DND-41 (cell line): ENCODE data around the gene RPL23.

ENCODE experiments used
- ATAC-seq: fragments of 200-7000 bp; cut with Tn5 transposase; 3 replicates; pipeline ENCODE4 v1.9.1; 2021; ENCODE audit warnings: low read depth; ENCODE audit not compliant: insufficient read depth
- DNase-seq: peaks from one replicate; pipeline ENCODE4 v3.0.0-alpha.2; 2020
- H2AFZ ChIP-seq: 2 replicates; pipeline ENCODE4 v1.6.0; 2012; ENCODE audit warnings: low read depth, low read length
- H3K27ac ChIP-seq: 2 replicates; pipeline ENCODE4 v1.5.1; 2012; ENCODE audit warnings: low read length, inconsistent platforms
- H3K27me3 ChIP-seq: fragments of 200-600 bp; sonication (generic); 2 replicates; pipeline ENCODE4 v1.6.0; 2012; ENCODE audit warnings: low read length, mild to moderate bottlenecking, inconsistent platforms; ENCODE audit not compliant: insufficient read depth, poor library complexity
- H3K36me3 ChIP-seq: 2 replicates; pipeline ENCODE4 v1.5.1; 2012; ENCODE audit warnings: low read length, inconsistent platforms; ENCODE audit not compliant: insufficient read depth
- H3K4me1 ChIP-seq: 2 replicates; pipeline ENCODE4 v1.5.1; 2012; ENCODE audit warnings: mild to moderate bottlenecking, low read length; ENCODE audit not compliant: insufficient read depth
- H3K4me2 ChIP-seq: 2 replicates; pipeline ENCODE4 v1.6.0; 2012; ENCODE audit warnings: mild to moderate bottlenecking, moderate library complexity, low read length, inconsistent platforms; ENCODE audit not compliant: insufficient read depth
- H3K4me3 ChIP-seq, 2 experiments: fragments of 200-600 bp in 1 of 2; shearing (Covaris generic) in 1 of 2; 2 replicates each; pipeline ENCODE4 v1.5.1; 2012 to 2016; ENCODE audit warnings: inconsistent platforms in 2 of 2, low read length in 2 of 2, mild to moderate bottlenecking in 2 of 2, low read depth in 1 of 2, moderate library complexity in 1 of 2
- H3K79me2 ChIP-seq: 2 replicates; pipeline ENCODE4 v1.6.0; 2012; ENCODE audit warnings: low read length, inconsistent platforms; ENCODE audit not compliant: insufficient read depth
- H3K9ac ChIP-seq: 2 replicates; pipeline ENCODE4 v1.6.0; 2012; ENCODE audit warnings: low read depth, mild to moderate bottlenecking, inconsistent platforms, low read length, moderate library complexity
- H3K9me3 ChIP-seq: 2 replicates; pipeline ENCODE4 v1.5.1; 2012; ENCODE audit warnings: low read length, moderate library complexity, mild to moderate bottlenecking, inconsistent platforms; ENCODE audit not compliant: insufficient read depth, severe bottlenecking
- H4K20me1 ChIP-seq: 2 replicates; pipeline ENCODE4 v1.6.0; 2012; ENCODE audit warnings: low read length; ENCODE audit not compliant: insufficient read depth
- EZH2 ChIP-seq: IDR thresholded peaks from 3 replicates; pipeline ENCODE4 v1.6.1; 2012; ENCODE audit warnings: borderline replicate concordance, low read depth, mild to moderate bottlenecking, moderate library complexity, low read length, inconsistent platforms; ENCODE audit not compliant: severe bottlenecking
- TF ChIP-seq, protein P1 (sequence below): IDR thresholded peaks from 2 replicates; pipeline ENCODE4 v1.5.1; 2012; ENCODE audit warnings: borderline replicate concordance, low read length, moderate library complexity, mild to moderate bottlenecking; ENCODE audit not compliant: poor library complexity, severe bottlenecking; ENCODE audit errors: extremely low read depth

The RPL23 gene

DNA sequence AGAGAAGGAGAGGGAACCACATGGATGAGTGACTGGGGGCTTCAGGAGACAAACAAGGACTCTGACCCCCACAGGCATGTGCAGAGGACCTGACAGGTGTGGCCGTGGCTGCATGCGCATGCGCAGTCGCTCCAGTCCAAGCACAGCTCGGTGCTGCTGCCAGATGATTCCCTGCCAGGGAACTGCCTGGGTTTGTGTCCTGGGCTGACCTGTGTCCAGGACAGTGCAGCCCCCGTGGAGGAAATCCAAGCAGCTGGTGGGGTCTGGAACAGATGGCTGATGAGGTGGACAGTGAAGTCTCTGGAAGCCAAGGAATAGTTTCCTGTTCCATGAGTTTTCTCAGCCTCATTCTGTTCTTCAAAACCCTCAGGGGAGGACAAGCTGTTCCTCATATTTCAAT lies 43.7 kb upstream of the RPL23 start:
- Histone ChIP-seq H3K9ac (peak overlapping the region; percentile 49), H4K20me1 (peaks cover 7% of the 10 kb centered on the region; the same call in 1 of the 2 replicates), H3K27me3 (no peaks in the 10 kb centered on the region), H2AFZ (no peak overlapping the region), H3K4me2 (peak overlapping the region; percentile 56), H3K36me3 (peaks cover 81% of the 10 kb centered on the region), H3K9me3 (no peaks in the 10 kb centered on the region), H3K4me3 (0 out of 4 replicates have a peak overlapping the region, but pooled peaks of 1 of the 2 experiments have one; percentile 40), H3K79me2 (peaks cover 14% of the 10 kb centered on the region), H3K4me1 (peaks cover 48% of the 10 kb centered on the region), H3K27ac (peak overlapping the region; percentile 95)
- ATAC-seq (no peak), DNase-seq (no peak)
- TF ChIP-seq, protein P1, sequence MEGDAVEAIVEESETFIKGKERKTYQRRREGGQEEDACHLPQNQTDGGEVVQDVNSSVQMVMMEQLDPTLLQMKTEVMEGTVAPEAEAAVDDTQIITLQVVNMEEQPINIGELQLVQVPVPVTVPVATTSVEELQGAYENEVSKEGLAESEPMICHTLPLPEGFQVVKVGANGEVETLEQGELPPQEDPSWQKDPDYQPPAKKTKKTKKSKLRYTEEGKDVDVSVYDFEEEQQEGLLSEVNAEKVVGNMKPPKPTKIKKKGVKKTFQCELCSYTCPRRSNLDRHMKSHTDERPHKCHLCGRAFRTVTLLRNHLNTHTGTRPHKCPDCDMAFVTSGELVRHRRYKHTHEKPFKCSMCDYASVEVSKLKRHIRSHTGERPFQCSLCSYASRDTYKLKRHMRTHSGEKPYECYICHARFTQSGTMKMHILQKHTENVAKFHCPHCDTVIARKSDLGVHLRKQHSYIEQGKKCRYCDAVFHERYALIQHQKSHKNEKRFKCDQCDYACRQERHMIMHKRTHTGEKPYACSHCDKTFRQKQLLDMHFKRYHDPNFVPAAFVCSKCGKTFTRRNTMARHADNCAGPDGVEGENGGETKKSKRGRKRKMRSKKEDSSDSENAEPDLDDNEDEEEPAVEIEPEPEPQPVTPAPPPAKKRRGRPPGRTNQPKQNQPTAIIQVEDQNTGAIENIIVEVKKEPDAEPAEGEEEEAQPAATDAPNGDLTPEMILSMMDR: no peak
- no peak for TF ChIP-seq EZH2

DNA sequence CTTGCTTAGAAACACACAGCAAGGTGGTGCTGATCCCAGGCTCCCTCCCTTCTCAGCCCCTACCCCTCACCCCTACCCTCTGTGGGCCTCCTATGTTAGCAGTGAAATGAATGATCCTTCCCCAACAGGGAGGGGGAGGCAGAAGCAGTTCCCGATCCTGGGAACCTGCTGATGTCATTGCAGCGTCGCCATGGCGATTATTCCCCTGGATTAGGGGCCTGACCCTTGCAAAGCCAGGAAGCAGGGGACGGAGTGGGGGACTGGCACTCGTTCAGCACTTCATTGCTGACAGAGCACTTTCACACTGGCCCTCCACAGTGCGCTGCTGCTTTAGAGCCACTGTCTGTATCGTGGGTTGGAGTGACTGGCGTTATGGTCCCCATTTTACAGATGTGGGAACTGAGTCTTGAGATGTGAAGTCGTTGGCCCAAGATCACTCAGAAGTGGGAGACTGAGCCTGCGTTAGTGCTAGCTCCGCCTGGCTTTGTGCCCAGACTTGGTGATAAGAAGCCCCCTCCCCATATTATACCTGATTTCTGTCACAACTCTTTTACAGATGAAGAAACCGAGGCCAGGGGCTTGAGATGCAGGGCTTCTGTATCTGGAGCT lies 42.9 kb upstream of the RPL23 start:
- Histone ChIP-seq H3K27ac (peak overlapping the region; percentile 95), H3K4me1 (peaks cover 48% of the 10 kb centered on the region), H3K4me3 (no peak overlapping the region), H3K27me3 (no peaks in the 10 kb centered on the region), H3K4me2 (peak overlapping the region; percentile 56; the same call in 1 of the 2 replicates), H3K36me3 (peaks cover 84% of the 10 kb centered on the region), H2AFZ (no peak overlapping the region), H4K20me1 (peaks cover 7% of the 10 kb centered on the region; the same call in 1 of the 2 replicates), H3K9ac (peak overlapping the region; percentile 49), H3K9me3 (no peaks in the 10 kb centered on the region), H3K79me2 (peaks cover 12% of the 10 kb centered on the region)
- TF ChIP-seq, protein P1: no peak
- no peak for TF ChIP-seq EZH2
- DNase-seq: no peak
- no peak for ATAC-seq

DNA sequence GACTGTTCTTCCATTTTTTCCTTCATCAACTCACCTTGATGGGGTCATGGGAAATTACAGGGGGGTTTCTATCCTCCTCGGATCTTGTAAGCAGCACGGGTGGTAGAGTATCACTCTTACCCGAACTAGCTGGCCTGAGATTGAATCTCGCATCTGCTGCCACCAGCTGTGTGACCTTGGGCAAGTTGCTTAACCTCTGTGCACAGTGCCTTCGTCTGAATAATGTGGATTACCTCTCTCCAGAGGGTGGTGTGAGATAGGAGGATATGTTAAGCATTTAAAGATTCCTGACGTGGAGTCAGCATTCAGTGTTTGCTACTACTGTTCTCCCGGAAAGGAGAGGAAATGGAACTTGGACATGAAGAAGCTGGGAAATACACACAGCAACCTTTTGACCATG lies 40.8 kb upstream of the RPL23 start:
- H2AFZ ChIP-seq: no peak overlapping the region
- H3K4me1 ChIP-seq: peaks cover 42% of the 10 kb centered on the region
- no peak overlapping the region for H3K4me2 ChIP-seq
- H3K9ac ChIP-seq: no peak overlapping the region
- no peaks in the 10 kb centered on the region for H3K9me3 ChIP-seq
- no peaks in the 10 kb centered on the region for H3K27me3 ChIP-seq
- DNase-seq (no peak), ATAC-seq (no peak)
- TF ChIP-seq EZH2: no peak
- TF ChIP-seq, protein P1: no peak
- no peak overlapping the region for H3K4me3 ChIP-seq
- H4K20me1 ChIP-seq: peaks cover 14% of the 10 kb centered on the region
- H3K79me2 ChIP-seq: peaks cover 9% of the 10 kb centered on the region
- H3K27ac ChIP-seq: no peak overlapping the region
- H3K36me3 ChIP-seq: peaks cover 90% of the 10 kb centered on the region

DNA sequence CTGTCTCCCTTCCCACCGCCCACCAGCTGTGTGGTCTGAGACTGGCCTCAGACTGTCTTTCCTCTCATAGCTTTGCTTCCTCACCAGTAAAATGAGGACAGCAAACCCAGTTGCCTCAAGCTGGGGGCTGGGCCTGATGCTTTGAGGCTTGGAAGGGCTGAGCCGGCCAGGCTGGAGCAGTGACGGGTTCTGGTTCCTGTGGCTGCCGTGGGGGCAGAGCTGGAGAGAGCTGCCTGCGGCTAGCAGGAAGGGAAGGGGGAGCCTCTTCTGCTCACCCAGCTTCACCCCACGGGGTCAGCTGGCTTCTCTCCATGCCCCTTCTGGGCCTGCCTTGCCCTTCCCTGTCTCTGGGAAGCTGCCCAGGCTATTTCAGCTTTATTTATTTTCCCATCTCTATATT lies 40.1 kb upstream of the RPL23 start:
- Histone ChIP-seq H3K4me2 (no peak overlapping the region), H3K4me3 (no peak overlapping the region), H3K27ac (no peak overlapping the region), H3K27me3 (no peaks in the 10 kb centered on the region), H4K20me1 (peaks cover 16% of the 10 kb centered on the region), H3K4me1 (peaks cover 35% of the 10 kb centered on the region), H3K36me3 (peaks cover 87% of the 10 kb centered on the region), H3K9me3 (no peaks in the 10 kb centered on the region), H3K9ac (no peak overlapping the region), H3K79me2 (peaks cover 13% of the 10 kb centered on the region), H2AFZ (no peak overlapping the region)
- no peak for TF ChIP-seq EZH2
- ATAC-seq: no peak
- no peak for DNase-seq
